Measurements from ENCODE around the gene USH1G.

The USH1G gene

GRCh38 chr17:74956093-74956492 is 33.0 kb upstream of the USH1G start:
- no peak for DNase-seq
- in situ Hi-C loops (cut with HindIII; ENCODE audit: low pct_ligation_motif_present, low pct_unique_long_range_greater_than_20kb, low sequenced_read_pairs) = no loop called here

GRCh38 chr17:74954665-74955421 is 31.8 kb upstream of the USH1G start:
- DNase-seq = no peak
- in situ Hi-C loops (cut with HindIII; ENCODE audit: low pct_ligation_motif_present, low pct_unique_long_range_greater_than_20kb, low sequenced_read_pairs) = no loop called here

- in situ Hi-C loops (cut with HindIII; ENCODE audit: low pct_ligation_motif_present, low pct_unique_long_range_greater_than_20kb, low sequenced_read_pairs) = no loop called here
- no peak for DNase-seq
Measured at GRCh38 chr17:74954115-74954514, 31.1 kb upstream of the USH1G start.

GRCh38 chr17:74953134-74953687 is 30.2 kb upstream of the USH1G start:
- in situ Hi-C loops (cut with HindIII; ENCODE audit: low pct_ligation_motif_present, low pct_unique_long_range_greater_than_20kb, low sequenced_read_pairs) = no loop called here
- DNase-seq = no peak

- no peak for DNase-seq
- in situ Hi-C loops (cut with HindIII; ENCODE audit: low pct_ligation_motif_present, low pct_unique_long_range_greater_than_20kb, low sequenced_read_pairs) = no loop called here
Measured at GRCh38 chr17:74952431-74953133, 29.5 kb upstream of the USH1G start.

- DNase-seq = no peak
- in situ Hi-C loops (cut with HindIII; ENCODE audit: low pct_ligation_motif_present, low pct_unique_long_range_greater_than_20kb, low sequenced_read_pairs) = no loop called here
Measured at GRCh38 chr17:74951680-74952421, 28.8 kb upstream of the USH1G start.

GRCh38 chr17:74951065-74951464 is 28.0 kb upstream of the USH1G start:
- in situ Hi-C loops (cut with HindIII; ENCODE audit: low pct_ligation_motif_present, low pct_unique_long_range_greater_than_20kb, low sequenced_read_pairs) = no loop called here
- no peak for DNase-seq

GRCh38 chr17:74950207-74950606 is 27.2 kb upstream of the USH1G start:
- in situ Hi-C loops (cut with HindIII; ENCODE audit: low pct_ligation_motif_present, low pct_unique_long_range_greater_than_20kb, low sequenced_read_pairs) = no loop called here
- DNase-seq = no peak

- in situ Hi-C loops (cut with HindIII; ENCODE audit: low pct_ligation_motif_present, low pct_unique_long_range_greater_than_20kb, low sequenced_read_pairs) = no loop called here
- DNase-seq = no peak
Measured at GRCh38 chr17:74949455-74950115, 26.5 kb upstream of the USH1G start.

- in situ Hi-C loops (cut with HindIII; ENCODE audit: low pct_ligation_motif_present, low pct_unique_long_range_greater_than_20kb, low sequenced_read_pairs) = no loop called here
- DNase-seq = no peak
Measured at GRCh38 chr17:74947041-74947754, 24.1 kb upstream of the USH1G start.

- no peak for DNase-seq
- in situ Hi-C loops (cut with HindIII; ENCODE audit: low pct_ligation_motif_present, low pct_unique_long_range_greater_than_20kb, low sequenced_read_pairs) = no loop called here
Measured at GRCh38 chr17:74946641-74947040, 23.6 kb upstream of the USH1G start.

GRCh38 chr17:74945543-74945942 is 22.5 kb upstream of the USH1G start:
- DNase-seq = no peak
- in situ Hi-C loops (cut with HindIII; ENCODE audit: low pct_ligation_motif_present, low pct_unique_long_range_greater_than_20kb, low sequenced_read_pairs) = no loop called here

- in situ Hi-C loops (cut with HindIII; ENCODE audit: low pct_ligation_motif_present, low pct_unique_long_range_greater_than_20kb, low sequenced_read_pairs) = no loop called here
- DNase-seq = no peak
Measured at GRCh38 chr17:74943808-74944522, 20.9 kb upstream of the USH1G start.

GRCh38 chr17:74941128-74941725 is 18.2 kb upstream of the USH1G start:
- in situ Hi-C loops (cut with HindIII; ENCODE audit: low pct_ligation_motif_present, low pct_unique_long_range_greater_than_20kb, low sequenced_read_pairs) = no loop called here
- DNase-seq = no peak

GRCh38 chr17:74939534-74939933 is 16.5 kb upstream of the USH1G start:
- no peak for DNase-seq
- in situ Hi-C loops (cut with HindIII; ENCODE audit: low pct_ligation_motif_present, low pct_unique_long_range_greater_than_20kb, low sequenced_read_pairs) = no loop called here

GRCh38 chr17:74938194-74938950 is 15.3 kb upstream of the USH1G start:
- DNase-seq = no peak
- in situ Hi-C loops (cut with HindIII; ENCODE audit: low pct_ligation_motif_present, low pct_unique_long_range_greater_than_20kb, low sequenced_read_pairs) = no loop called here
